ENCODE data around the gene DIPK1A.
A peak's percentile ranks its signal among the peaks of the same experiment; 100 is the strongest.

The DIPK1A gene

DNA sequence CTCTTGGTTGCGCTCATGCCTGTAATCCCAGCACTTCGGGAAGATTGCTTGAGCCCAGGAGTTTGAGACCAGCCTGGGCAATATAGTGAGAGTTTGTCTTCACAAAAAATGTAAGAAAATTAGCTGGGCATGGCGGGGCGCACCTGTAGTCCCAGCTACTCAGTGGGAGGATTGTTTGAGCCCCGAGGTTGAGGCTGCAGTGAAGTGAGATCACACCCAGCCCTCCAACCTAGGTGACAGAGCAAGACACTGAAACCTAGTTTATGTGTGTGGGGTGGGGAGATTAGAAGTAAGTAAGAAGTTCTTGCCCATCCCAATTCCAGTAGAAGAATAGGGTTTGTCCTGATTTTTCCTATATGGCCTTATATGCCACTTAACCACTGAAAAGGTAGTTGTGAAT lies 127.4 kb downstream of the DIPK1A start:
- DNase-seq: no peak

DNA sequence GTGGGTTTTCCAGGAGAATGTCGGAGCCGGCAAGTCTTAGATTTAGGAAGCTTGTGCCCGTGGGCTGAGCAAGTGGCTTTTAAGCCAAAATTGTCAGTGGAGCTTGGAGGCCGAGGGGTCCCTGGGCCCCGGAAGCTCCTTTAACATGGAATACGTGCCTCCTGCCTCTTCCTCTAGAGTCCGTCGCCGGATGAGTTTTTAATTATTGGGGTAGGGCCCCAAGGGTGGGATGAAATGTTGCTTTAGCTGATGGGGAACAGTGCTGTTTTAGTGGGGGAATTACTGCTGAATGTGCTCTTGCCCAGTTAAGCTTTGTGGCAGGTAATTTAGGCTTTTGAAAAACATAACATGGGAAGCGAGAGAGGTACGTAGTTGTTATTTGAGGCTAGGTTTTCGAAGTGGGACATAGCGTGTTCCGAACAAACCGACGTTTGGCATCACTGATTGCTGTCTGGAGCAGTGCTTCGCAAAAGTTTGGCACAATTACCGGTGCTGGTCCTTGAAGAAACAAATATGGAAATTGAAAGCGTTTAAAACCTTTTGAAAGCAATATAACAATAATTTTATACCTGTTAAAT lies 128.6 kb downstream of the DIPK1A start:
- DNase-seq: no peak

GRCh38 chr1:92831762-92832536 lies 129.3 kb downstream of the DIPK1A start, which contains the start of gene RPL5:
TSS of gene RPL5 (plus strand) at chr1:92832040. CDS start at chr1:92832115, 75 bp downstream.
- peak; percentile 99 for DNase-seq

DNA sequence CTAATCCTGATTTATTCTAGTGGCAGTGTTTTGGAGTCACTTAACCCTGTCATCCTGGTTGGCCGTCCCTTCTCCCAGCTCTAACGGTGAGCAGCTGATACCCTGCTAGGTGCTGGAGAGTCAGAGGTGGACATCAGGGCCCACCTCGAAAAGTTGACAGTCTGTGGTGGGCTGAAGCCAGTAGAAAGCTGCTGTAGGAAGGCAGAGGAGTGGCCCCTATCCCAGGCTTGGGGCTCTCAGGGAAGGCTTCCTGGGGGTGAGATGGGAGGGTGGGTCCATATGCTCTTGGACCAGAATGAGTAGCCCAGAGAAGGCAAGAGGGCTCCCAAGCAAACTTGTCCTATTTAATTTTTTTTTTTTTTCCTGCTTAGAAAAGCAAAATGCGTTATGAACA lies 129.9 kb downstream of the DIPK1A start:
- no peak for DNase-seq

DNA sequence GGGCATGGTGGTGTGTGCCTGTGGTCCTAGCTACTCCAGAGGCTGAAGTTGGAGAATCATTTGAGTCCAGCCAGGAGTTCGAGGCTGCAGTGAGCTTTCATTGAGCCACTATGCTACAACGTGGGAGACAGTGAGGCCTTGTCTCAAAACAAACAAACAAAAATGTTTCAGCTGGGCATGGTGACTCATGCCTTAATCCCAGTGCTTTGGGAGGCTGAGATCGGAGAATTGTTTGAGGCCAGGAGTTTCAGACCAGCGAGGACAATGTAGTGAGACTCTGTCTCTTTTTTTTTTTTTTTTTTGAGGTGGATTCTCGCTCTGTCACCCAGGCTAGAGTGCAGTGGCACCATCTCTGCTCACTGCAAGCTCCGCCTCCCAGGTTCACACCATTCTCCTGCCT lies 134.5 kb downstream of the DIPK1A start:
- no peak for DNase-seq

GRCh38 chr1:92822879-92823278 lies 138.4 kb downstream of the DIPK1A start:
- DNase-seq: no peak

DNA sequence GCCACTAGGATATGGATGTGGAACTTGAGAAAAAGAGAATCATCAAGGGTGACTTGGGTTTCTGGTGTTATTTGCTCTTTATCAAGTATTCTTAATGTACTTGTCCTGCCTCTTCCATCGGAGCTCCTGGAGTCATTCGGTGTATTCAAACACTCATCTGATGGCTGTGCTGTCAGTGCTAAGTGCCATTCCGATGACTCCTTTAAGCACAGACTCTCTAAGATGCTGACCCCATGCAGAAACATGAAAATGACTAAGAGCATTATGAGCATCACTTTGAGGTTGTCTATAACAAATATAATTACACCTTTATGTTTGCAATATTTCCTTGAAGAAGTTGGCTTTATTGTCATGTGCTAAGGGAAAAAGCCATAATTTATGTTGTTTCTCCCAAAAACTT lies 140.7 kb downstream of the DIPK1A start:
- no peak for DNase-seq

DNA sequence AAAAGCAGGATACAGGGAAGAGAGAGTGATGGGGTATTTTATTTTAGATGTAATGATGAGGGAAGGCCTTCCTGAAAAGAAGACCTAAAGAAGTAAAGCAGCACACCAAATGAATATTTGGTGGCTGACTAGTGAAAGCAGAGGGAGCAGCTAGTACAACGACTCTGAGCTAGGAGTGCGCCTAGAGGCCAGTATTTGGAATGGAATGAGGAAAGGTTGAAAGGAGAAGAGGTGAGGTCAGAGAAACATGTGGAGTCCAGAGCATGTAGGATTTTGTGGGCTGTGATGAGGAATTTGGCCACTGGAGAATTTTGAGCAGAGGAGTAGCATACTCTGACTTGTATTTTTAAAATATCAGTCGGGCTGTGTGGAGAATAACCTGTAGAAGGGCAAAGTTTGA lies 141.2 kb downstream of the DIPK1A start:
- no peak for DNase-seq

- DNase-seq: peak; percentile 68
Observed at GRCh38 chr1:92817986-92818764, 143.1 kb downstream of the DIPK1A start.

DNA sequence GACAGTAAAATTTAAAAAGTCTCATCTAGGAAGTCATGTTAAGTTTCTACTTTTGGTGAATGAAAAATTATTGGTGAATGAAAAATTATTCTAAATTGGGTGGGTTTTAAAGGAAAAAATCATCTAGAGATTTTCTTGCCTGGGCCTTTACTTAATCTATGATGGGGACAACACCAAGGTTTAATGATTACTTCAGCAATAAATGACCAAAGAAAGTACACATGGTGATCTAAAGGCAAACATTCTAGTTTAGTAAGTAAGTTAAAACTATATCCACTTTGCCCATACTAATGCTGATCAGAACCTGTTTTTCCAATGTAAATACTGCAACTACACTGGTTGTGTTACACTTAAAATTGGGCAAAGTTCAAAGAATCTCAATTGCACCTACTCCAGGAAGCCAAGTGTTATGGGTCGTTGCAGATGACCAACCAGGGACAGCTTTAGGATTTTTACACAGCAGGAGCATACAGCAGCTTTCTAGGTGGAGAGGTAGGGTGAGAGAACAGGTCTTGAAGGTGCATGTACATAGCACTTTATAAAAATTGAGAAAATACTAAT lies 144.0 kb downstream of the DIPK1A start:
- no peak for DNase-seq

GRCh38 chr1:92816732-92817131 lies 144.5 kb downstream of the DIPK1A start:
- DNase-seq: no peak

- DNase-seq: no peak
Observed at GRCh38 chr1:92808381-92808780, 152.9 kb downstream of the DIPK1A start.

- no peak for DNase-seq
Observed at GRCh38 chr1:92805216-92805615, 156.0 kb downstream of the DIPK1A start.

DNA sequence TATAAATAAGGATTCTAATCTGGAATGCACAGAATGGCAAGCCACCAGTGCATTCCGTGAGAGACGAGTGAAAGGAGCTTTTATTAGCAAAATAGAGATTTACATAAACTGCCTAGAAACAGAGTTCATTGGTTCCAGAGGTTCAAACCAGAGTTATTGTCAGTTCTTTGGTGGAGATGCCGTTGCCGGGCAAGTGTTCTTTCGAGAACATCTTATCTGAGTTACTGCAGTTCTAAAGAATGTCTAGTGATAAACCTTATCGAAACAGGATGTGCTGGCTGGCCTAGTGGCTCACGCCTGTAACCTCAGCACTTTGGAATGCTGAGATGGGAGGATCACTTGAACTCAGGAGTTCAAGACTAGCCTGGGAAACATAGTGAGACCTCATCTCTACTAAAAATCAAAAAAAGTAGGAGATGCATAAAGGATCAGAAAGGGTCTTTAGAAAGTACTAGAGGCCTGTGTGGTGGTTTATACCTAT lies 156.5 kb downstream of the DIPK1A start:
- peak; percentile 93 for DNase-seq

GRCh38 chr1:92803140-92803887 lies 157.9 kb downstream of the DIPK1A start:
- no peak for DNase-seq

DNA sequence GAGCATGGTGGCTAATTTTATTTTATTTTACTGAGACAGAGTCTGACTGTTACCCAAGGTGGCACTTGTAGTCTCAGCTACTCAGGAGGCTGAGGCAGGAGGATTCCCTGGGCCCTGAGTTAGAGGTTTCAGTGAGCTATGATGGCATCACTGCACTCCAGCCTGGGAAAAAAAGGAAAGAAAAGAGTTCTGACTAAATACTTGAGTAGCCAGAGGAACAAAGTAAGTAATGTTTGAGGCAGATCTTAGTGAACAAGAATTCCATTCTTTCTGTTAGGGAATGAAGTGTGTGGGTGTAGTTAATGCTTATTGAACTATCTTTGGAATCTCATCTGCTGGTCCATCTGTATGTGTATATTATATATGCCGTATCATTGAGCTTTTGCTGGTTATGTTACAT lies 163.3 kb downstream of the DIPK1A start:
- no peak for DNase-seq

DNA sequence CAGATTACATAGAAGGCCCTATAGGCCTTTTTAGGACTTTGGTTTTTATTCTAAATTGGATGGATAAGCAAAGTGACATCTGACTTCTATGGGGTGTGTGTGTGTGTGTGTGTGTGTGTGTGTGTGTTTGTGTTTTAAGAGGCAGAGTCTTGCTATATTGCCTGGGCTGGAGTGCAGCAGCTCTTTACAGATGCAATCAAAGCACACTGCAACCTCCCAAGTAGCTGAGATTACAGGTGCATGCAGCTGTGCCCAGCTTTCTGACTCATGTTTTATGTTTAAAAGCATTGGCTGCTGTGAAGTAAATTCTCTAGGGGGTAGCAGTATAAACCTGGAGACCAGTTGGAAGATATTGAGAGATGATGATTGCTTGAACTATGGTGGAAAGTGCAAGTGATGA lies 164.0 kb downstream of the DIPK1A start:
- no peak for DNase-seq

- no peak for DNase-seq
Observed at GRCh38 chr1:92795166-92795565, 166.1 kb downstream of the DIPK1A start.

DNA sequence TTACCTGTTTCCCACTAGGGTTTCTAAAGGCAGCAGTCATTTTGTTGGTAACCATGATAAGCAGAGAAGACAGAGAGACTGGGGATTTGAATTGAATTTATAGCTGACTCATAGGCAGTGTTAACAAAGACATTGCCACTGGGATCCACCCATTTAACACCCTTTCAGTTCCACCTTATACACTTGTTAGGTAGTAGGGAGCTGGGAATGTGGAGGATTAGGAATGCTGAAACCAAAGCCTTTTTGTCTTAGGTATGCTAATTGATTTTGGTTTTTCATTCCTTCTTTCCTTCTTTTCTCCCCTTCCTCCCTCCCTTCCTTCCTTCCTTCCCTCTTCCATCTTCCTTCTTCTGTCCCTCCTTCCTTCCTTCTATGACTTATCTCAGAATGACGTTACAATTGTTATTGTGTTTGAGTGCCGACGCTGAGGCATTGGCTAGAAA lies 168.9 kb downstream of the DIPK1A start:
- peak; percentile 52 for DNase-seq
